Measurements from ENCODE around the gene IMP3.

DNA sequence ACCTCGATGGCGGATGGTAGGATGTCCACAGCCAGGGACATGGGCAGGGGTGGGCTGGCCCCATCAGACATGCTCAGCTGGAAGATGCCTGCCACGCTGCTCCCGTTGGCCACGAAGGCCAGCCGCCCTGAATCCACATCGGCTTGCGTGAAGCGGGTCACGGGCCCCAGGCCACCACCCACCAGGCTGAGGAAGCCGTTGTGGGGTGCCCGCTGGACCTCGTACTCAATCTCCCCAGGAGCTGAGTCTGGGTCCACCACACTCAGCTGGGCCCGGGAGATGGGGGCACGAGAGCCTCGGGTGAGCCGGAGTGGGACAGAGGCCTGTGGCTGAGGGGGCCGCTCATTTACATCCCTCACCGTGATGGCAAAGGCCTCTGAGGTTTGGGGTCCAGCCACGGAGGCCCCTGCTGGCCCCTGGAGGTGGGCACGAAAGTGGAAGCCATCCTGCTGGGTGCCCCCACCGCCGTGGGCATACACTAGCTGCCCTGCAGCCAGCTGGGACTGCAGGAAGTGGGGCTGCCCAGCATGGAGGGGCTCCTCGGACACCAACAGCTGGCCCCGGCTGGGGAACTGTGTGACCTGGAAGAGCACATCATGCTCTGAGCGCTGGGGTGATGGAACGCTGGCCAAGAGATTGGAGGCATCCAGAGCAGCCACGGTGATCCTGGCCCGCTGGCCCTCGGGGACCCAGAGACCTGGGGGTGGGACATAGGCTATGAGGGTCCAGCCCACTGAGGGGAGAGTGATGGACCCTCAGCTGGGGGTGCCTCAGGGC, 36.9 kb upstream of the IMP3 start:
- TF ChIP-seq POLR2A (IDR thresholded peaks at IDR 0.05) = no peak
- TF ChIP-seq, protein P1, sequence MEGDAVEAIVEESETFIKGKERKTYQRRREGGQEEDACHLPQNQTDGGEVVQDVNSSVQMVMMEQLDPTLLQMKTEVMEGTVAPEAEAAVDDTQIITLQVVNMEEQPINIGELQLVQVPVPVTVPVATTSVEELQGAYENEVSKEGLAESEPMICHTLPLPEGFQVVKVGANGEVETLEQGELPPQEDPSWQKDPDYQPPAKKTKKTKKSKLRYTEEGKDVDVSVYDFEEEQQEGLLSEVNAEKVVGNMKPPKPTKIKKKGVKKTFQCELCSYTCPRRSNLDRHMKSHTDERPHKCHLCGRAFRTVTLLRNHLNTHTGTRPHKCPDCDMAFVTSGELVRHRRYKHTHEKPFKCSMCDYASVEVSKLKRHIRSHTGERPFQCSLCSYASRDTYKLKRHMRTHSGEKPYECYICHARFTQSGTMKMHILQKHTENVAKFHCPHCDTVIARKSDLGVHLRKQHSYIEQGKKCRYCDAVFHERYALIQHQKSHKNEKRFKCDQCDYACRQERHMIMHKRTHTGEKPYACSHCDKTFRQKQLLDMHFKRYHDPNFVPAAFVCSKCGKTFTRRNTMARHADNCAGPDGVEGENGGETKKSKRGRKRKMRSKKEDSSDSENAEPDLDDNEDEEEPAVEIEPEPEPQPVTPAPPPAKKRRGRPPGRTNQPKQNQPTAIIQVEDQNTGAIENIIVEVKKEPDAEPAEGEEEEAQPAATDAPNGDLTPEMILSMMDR (IDR thresholded peaks at IDR 0.05 in 8 of 11, conservative IDR thresholded peaks at IDR 0.05 in 3 of 11) = no peak
